ENCODE data around the gene PRDX5.

PRDX5 gene

GRCh38 chr11:64303109-64304031 is 14.6 kb upstream of the PRDX5 start:
- Histone ChIP-seq H3K9me3 (ENCODE audit: severe bottlenecking) (no peaks in the 10 kb centered on the region), H3K36me3 (ENCODE audit: low read depth) (peaks cover 10% of the 10 kb centered on the region; the same call in 1 of the 2 replicates), H3K4me1 (ENCODE audit: insufficient read depth, poor library complexity, severe bottlenecking) (no peaks in the 10 kb centered on the region), H3K27me3 (ENCODE audit: insufficient read depth, poor library complexity, severe bottlenecking) (peaks cover 22% of the 10 kb centered on the region), H3K27ac (ENCODE audit: poor library complexity, severe bottlenecking) (peak overlapping the region; percentile 86), H3K4me3 (ENCODE audit: severe bottlenecking) (no peak overlapping the region)
- no peak for ATAC-seq (ENCODE audit: low read depth)
- DNase-seq (ENCODE audit: low spot score), result peak; percentile 19
- no peak for TF ChIP-seq CTCF (IDR thresholded peaks at IDR 0.05; ENCODE audit: poor library complexity, severe bottlenecking)

GRCh38 chr11:64304032-64304315 is 13.9 kb upstream of the PRDX5 start:
- H3K36me3 ChIP-seq (ENCODE audit: low read depth), result peaks cover 10% of the 10 kb centered on the region; the same call in 1 of the 2 replicates
- H3K27ac ChIP-seq (ENCODE audit: poor library complexity, severe bottlenecking), result peak overlapping the region; percentile 86

GRCh38 chr11:64304316-64305072 is 13.4 kb upstream of the PRDX5 start:
- DNase-seq (ENCODE audit: low spot score), result peak; percentile 87
- H3K4me1 ChIP-seq (ENCODE audit: insufficient read depth, poor library complexity, severe bottlenecking), result no peaks in the 10 kb centered on the region
- peaks cover 10% of the 10 kb centered on the region; the same call in 1 of the 2 replicates for H3K36me3 ChIP-seq (ENCODE audit: low read depth)
- peak overlapping the region; percentile 86 for H3K27ac ChIP-seq (ENCODE audit: poor library complexity, severe bottlenecking)
- H3K9me3 ChIP-seq (ENCODE audit: severe bottlenecking), result no peaks in the 10 kb centered on the region
- TF ChIP-seq CTCF (IDR thresholded peaks at IDR 0.05; ENCODE audit: poor library complexity, severe bottlenecking), result peak; percentile 86
- peak; percentile 47 for ATAC-seq (ENCODE audit: low read depth)
- peaks cover 14% of the 10 kb centered on the region for H3K27me3 ChIP-seq (ENCODE audit: insufficient read depth, poor library complexity, severe bottlenecking)
- H3K4me3 ChIP-seq (ENCODE audit: severe bottlenecking), result peak overlapping the region; percentile 61

More at GRCh38 chr11:64304032-64304315, 13.9 kb upstream of the PRDX5 start:
- peak overlapping the region; percentile 61 for H3K4me3 ChIP-seq (ENCODE audit: severe bottlenecking)
- H3K4me1 ChIP-seq (ENCODE audit: insufficient read depth, poor library complexity, severe bottlenecking), result no peaks in the 10 kb centered on the region
- no peak for TF ChIP-seq CTCF (IDR thresholded peaks at IDR 0.05; ENCODE audit: poor library complexity, severe bottlenecking)
- H3K9me3 ChIP-seq (ENCODE audit: severe bottlenecking), result no peaks in the 10 kb centered on the region
- DNase-seq (ENCODE audit: low spot score), result peak; percentile 30
- no peak for ATAC-seq (ENCODE audit: low read depth)
- peaks cover 20% of the 10 kb centered on the region for H3K27me3 ChIP-seq (ENCODE audit: insufficient read depth, poor library complexity, severe bottlenecking)

- ATAC-seq (ENCODE audit: low read depth), result peak; percentile 74
- no peak for TF ChIP-seq CTCF (IDR thresholded peaks at IDR 0.05; ENCODE audit: poor library complexity, severe bottlenecking)
- peak; percentile 99 for DNase-seq (ENCODE audit: low spot score)
- H3K27ac ChIP-seq (ENCODE audit: poor library complexity, severe bottlenecking), result peak within 1 kb of the TSS; percentile 86
- H3K27me3 ChIP-seq (ENCODE audit: insufficient read depth, poor library complexity, severe bottlenecking), result peaks cover 8% of the 10 kb centered on the region
- H3K36me3 ChIP-seq (ENCODE audit: low read depth), result peaks cover 10% of the 10 kb centered on the region; the same call in 1 of the 2 replicates
- H3K4me1 ChIP-seq (ENCODE audit: insufficient read depth, poor library complexity, severe bottlenecking), result no peaks in the 10 kb centered on the region
- peak within 1 kb of the TSS; percentile 61 for H3K4me3 ChIP-seq (ENCODE audit: severe bottlenecking)
- H3K9me3 ChIP-seq (ENCODE audit: severe bottlenecking), result no peaks in the 10 kb centered on the region
Observed at GRCh38 chr11:64305075-64305690, 12.7 kb upstream of the PRDX5 start, which contains the start of gene ESRRA. Gene ESRRA (plus strand): TSS chr11:64305524. CDS start chr11:64307180, 1,656 bp downstream.

Measured in RWPE2 (cell line).